ENCODE results near the gene ZFP69. TPM values are rescaled to one million over a fixed set of nuclear protein-coding genes. Genes with fewer than 3 reads are reported as not detected.

The ZFP69 gene
- total and polyA plus RNA-seq, 9 donors: 1.9 to 5.4 (median 3.6) TPM

DNA sequence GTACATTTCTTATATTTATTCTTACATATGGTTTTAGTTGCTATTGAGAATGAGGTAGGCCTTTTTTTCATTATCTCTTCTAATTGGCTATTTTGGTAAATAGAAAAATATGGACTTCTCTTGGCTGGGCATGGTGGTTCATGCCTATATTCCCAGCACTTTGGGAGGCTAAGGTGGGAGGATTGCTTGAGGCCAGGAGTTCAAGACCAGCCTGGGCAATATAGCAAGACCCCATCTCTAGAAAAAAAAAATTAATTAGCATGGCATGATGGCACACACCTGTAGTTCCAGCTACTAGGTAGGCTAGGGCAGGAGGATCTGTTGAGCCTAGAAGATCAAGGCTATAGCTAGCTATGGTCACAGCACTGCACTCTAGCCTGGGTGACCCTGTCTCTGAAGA is 57.5 kb downstream of the ZFP69 start:
- TF ChIP-seq EP300 (IDR thresholded peaks at IDR 0.05) (no peak), POLR2A (IDR thresholded peaks at IDR 0.05) (no peak)
- TF ChIP-seq, protein P1, sequence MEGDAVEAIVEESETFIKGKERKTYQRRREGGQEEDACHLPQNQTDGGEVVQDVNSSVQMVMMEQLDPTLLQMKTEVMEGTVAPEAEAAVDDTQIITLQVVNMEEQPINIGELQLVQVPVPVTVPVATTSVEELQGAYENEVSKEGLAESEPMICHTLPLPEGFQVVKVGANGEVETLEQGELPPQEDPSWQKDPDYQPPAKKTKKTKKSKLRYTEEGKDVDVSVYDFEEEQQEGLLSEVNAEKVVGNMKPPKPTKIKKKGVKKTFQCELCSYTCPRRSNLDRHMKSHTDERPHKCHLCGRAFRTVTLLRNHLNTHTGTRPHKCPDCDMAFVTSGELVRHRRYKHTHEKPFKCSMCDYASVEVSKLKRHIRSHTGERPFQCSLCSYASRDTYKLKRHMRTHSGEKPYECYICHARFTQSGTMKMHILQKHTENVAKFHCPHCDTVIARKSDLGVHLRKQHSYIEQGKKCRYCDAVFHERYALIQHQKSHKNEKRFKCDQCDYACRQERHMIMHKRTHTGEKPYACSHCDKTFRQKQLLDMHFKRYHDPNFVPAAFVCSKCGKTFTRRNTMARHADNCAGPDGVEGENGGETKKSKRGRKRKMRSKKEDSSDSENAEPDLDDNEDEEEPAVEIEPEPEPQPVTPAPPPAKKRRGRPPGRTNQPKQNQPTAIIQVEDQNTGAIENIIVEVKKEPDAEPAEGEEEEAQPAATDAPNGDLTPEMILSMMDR (IDR thresholded peaks at IDR 0.05): no peak
- no peaks in the 10 kb centered on the region for H3K27me3 ChIP-seq
- intact Hi-C loops (cut with DNase I): no loop called here

DNA sequence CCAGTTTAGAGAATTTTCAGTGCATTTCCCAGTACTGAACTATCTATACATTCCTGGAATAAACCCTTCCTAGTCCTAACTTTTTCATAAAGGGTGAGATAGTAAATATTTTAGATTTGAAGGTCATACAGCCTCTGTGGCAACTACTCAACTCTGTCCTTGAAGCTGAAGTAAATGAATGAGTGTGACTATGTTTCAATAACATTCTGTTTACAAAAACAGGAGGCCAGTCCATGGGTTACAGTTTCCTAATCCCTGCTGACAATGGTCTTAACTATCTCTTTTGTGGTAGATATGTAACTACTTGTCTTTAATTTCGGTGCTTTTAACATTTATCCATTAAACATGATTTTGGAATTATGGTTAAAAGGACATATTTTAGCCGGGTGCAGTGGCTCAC is 58.6 kb downstream of the ZFP69 start:
- Histone ChIP-seq H3K27me3 (no peaks in the 10 kb centered on the region), H3K4me1 (ENCODE audit: insufficient read depth) (no peaks in the 10 kb centered on the region), H3K36me3 (no peaks in the 10 kb centered on the region), H3K4me3 (no peak overlapping the region), H3K9me3 (no peaks in the 10 kb centered on the region), H3K27ac (no peak overlapping the region)
- DNase-seq: no peak
- TF ChIP-seq POLR2A (IDR thresholded peaks at IDR 0.05) (no peak), EP300 (IDR thresholded peaks at IDR 0.05) (no peak)
- TF ChIP-seq, protein P1 (IDR thresholded peaks at IDR 0.05): no peak
- WGBS, 3 donors: 72 to 79% (median 74%) methylated on average over 2 of the region's 2 CpGs
- intact Hi-C loops (cut with DNase I): no loop called here

More for the DNA sequence above, 57.5 kb downstream of the ZFP69 start:
- no peak for DNase-seq
- no peaks in the 10 kb centered on the region for H3K9me3 ChIP-seq
- no peak overlapping the region for H3K4me3 ChIP-seq
- no peaks in the 10 kb centered on the region for H3K4me1 ChIP-seq (ENCODE audit: insufficient read depth)
- no peak overlapping the region for H3K27ac ChIP-seq
- H3K36me3 ChIP-seq: no peaks in the 10 kb centered on the region

DNA sequence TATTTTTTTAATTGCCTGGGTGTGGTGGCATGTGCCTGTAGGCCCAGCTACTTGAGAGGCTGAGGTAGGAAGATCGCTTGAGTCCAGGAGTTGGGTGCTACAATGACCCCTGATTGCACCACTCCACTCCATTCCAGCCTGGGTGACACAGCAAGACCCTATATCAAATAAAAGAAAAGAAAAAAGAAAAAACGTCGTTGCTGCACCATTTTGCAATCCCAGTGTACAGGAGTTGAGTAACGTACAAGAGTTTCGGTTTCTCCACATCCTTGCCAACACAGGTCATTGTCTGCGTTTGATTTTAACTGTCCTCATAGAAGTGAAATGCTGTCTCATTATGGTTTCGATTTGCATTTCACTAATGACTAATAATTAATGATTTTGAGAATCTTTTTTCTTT is 62.2 kb downstream of the ZFP69 start:
- Histone ChIP-seq H3K27ac (no peak overlapping the region), H3K27me3 (no peaks in the 10 kb centered on the region), H3K9me3 (no peaks in the 10 kb centered on the region), H3K4me3 (no peak overlapping the region), H3K36me3 (no peaks in the 10 kb centered on the region), H3K4me1 (ENCODE audit: insufficient read depth) (no peaks in the 10 kb centered on the region)
- WGBS, 3 donors: 88 to 89% (median 88%) methylated on average over 7 of the region's 7 CpGs
- DNase-seq: no peak
- intact Hi-C loops (cut with DNase I): no loop called here
- TF ChIP-seq POLR2A (IDR thresholded peaks at IDR 0.05) (no peak), EP300 (IDR thresholded peaks at IDR 0.05) (no peak)

Other genes with a start within 250 kb of the ZFP69 start
- gene TMCO2, start 229.4 kb upstream of the ZFP69 start, total RNA-seq: not detected
- gene TMCO2, start 229.4 kb upstream of the ZFP69 start, polyA plus RNA-seq: not detected
- 10 to 100 TPM; 24.5 to 36.9 (median 29.0) TPM for gene ZMPSTE24, start 219.1 kb upstream of the ZFP69 start, total RNA-seq
- gene ZMPSTE24, start 219.1 kb upstream of the ZFP69 start, polyA plus RNA-seq: 10 to 100 TPM; 19.0 to 44.4 TPM
- gene COL9A2, start 160.0 kb upstream of the ZFP69 start, total RNA-seq: 1 to 10 TPM in 4 of 7 donors, under 1 TPM in 3; 0.30 to 5.7 (median 1.7) TPM
- 1 to 10 TPM; 1.2 to 2.2 TPM for gene COL9A2, start 160.0 kb upstream of the ZFP69 start, polyA plus RNA-seq
- 10 to 100 TPM; 11.6 to 25.7 (median 15.4) TPM for gene SMAP2, start 103.6 kb upstream of the ZFP69 start, total RNA-seq
- gene SMAP2, start 103.6 kb upstream of the ZFP69 start, polyA plus RNA-seq: 10 to 100 TPM; 10.7 to 72.0 TPM
- 1 to 10 TPM in 5 of 7 donors, under 1 TPM in 2; 0.60 to 3.4 (median 1.2) TPM for gene ZFP69B, start 26.8 kb upstream of the ZFP69 start, total RNA-seq
- 1 to 10 TPM in 1 of 2 donors, under 1 TPM in 1; 0.64 to 1.5 TPM for gene ZFP69B, start 26.8 kb upstream of the ZFP69 start, polyA plus RNA-seq
- gene EXO5, start 31.5 kb downstream of the ZFP69 start, total RNA-seq: 1 to 10 TPM; 3.7 to 7.5 (median 6.7) TPM
- gene EXO5, start 31.5 kb downstream of the ZFP69 start, polyA plus RNA-seq: 1 to 10 TPM; 4.7 to 8.7 TPM
- gene ZNF684, start 54.3 kb downstream of the ZFP69 start, total RNA-seq: 1 to 10 TPM; 2.5 to 5.1 (median 3.2) TPM
- gene ZNF684, start 54.3 kb downstream of the ZFP69 start, polyA plus RNA-seq: 1 to 10 TPM; 2.7 to 3.8 TPM
- gene RIMS3, start 188.4 kb downstream of the ZFP69 start, total RNA-seq: 10 to 100 TPM in 1 of 7 donors, 1 to 10 TPM in 6; 1.3 to 12.6 (median 6.2) TPM
- 1 to 10 TPM; 1.4 to 4.4 TPM for gene RIMS3, start 188.4 kb downstream of the ZFP69 start, polyA plus RNA-seq
- 10 to 100 TPM; 28.8 to 65.6 (median 45.1) TPM for gene NFYC, start 214.4 kb downstream of the ZFP69 start, total RNA-seq
- 10 to 100 TPM; 44.1 to 90.9 TPM for gene NFYC, start 214.4 kb downstream of the ZFP69 start, polyA plus RNA-seq